Measurements from ENCODE around the gene GJB5. TPM values are rescaled to one million over a fixed set of nuclear protein-coding genes. Genes with fewer than 3 reads are reported as not detected.

GJB5 gene
- total RNA-seq, 1 experiment from 2014 or later: not detected

GRCh38 chr1:34744851-34745250, 10.0 kb upstream of the GJB5 start:
- ATAC-seq (no peak), DNase-seq (ENCODE audit: low read depth, low spot score) (no peak)
- H3K27ac ChIP-seq (ENCODE audit: low read length): no peak overlapping the region
- no peaks in the 10 kb centered on the region for H3K9me3 ChIP-seq (ENCODE audit: control insufficient read depth, insufficient read depth, low read depth, low read length)
- in situ Hi-C loops (cut with HindIII; ENCODE audit: low pct_unique_long_range_greater_than_20kb, low sequenced_read_pairs) (no loop called here), intact Hi-C loops (cut with micrococcal nuclease; ENCODE audit: unreplicated experiment) (loop anchor here (5.0 to 10.0 kb wide), 5 partner anchors 148 to 1113 kb away; no protein-coding TSS in a partner anchor)
- H3K27me3 ChIP-seq (ENCODE audit: control insufficient read depth, insufficient read depth, low read length): no peaks in the 10 kb centered on the region
- ChIA-PET CTCF (no interaction called here), POLR2A (no interaction called here)
- BruUV-seq (replicated peaks): no TSS peak
- H3K4me1 ChIP-seq (ENCODE audit: control insufficient read depth, insufficient read depth, low read length): no peaks in the 10 kb centered on the region
- no peaks in the 10 kb centered on the region for H3K36me3 ChIP-seq (ENCODE audit: control insufficient read depth, insufficient read depth, low read length)
- no peak overlapping the region for H3K4me3 ChIP-seq (ENCODE audit: low read depth in 2 of 2, low read length in 2 of 2)
- TF ChIP-seq SIN3A (IDR thresholded peaks at IDR 0.05; ENCODE audit: borderline replicate concordance, insufficient read depth, low read depth, low read length) (no peak), TCF7L2 (IDR thresholded peaks at IDR 0.05; ENCODE audit: low read depth, low read length) (no peak), CTCF (IDR thresholded peaks at IDR 0.05) (no peak), POLR2AphosphoS5 (IDR thresholded peaks at IDR 0.05; ENCODE audit: low read depth, low read length) (no peak), REST (IDR thresholded peaks at IDR 0.05; ENCODE audit: insufficient read depth in 1 of 2, low read depth in 2 of 2, low read length in 1 of 2) (no peak)

- Histone ChIP-seq H3K9me3 (ENCODE audit: control insufficient read depth, insufficient read depth, low read depth, low read length) (no peaks in the 10 kb centered on the region), H3K27me3 (ENCODE audit: control insufficient read depth, insufficient read depth, low read length) (no peaks in the 10 kb centered on the region), H3K4me3 (ENCODE audit: low read depth in 2 of 2, low read length in 2 of 2) (no peak overlapping the region), H3K36me3 (ENCODE audit: control insufficient read depth, insufficient read depth, low read length) (no peaks in the 10 kb centered on the region), H3K4me1 (ENCODE audit: control insufficient read depth, insufficient read depth, low read length) (no peaks in the 10 kb centered on the region), H3K27ac (ENCODE audit: low read length) (no peak overlapping the region)
- ATAC-seq (no peak), DNase-seq (ENCODE audit: low read depth, low spot score) (no peak)
- TF ChIP-seq SIN3A (IDR thresholded peaks at IDR 0.05; ENCODE audit: borderline replicate concordance, insufficient read depth, low read depth, low read length) (no peak), CTCF (IDR thresholded peaks at IDR 0.05) (no peak), TCF7L2 (IDR thresholded peaks at IDR 0.05; ENCODE audit: low read depth, low read length) (no peak), POLR2AphosphoS5 (IDR thresholded peaks at IDR 0.05; ENCODE audit: low read depth, low read length) (no peak), REST (IDR thresholded peaks at IDR 0.05; ENCODE audit: insufficient read depth in 1 of 2, low read depth in 2 of 2, low read length in 1 of 2) (no peak)
- intact Hi-C loops (cut with micrococcal nuclease; ENCODE audit: unreplicated experiment): loop anchor here (10.0 kb wide), 3 partner anchors 281 to 1011 kb away; no protein-coding TSS in a partner anchor
- BruUV-seq (replicated peaks): no TSS peak
- CTCF ChIA-PET: no interaction called here
- POLR2A ChIA-PET: no interaction called here
- in situ Hi-C loops (cut with HindIII; ENCODE audit: low pct_unique_long_range_greater_than_20kb, low sequenced_read_pairs): no loop called here
Observed at GRCh38 chr1:34745666-34746065, 9.2 kb upstream of the GJB5 start.
